Activated T-helper 1 cell treated with Interleukin-2 at 50 U/mL for 16 hours (primary cell): ENCODE data around the gene TRIM72.
"Not testable (repeated sequence)": the region's sequence is repeated elsewhere in the genome, so short reads cannot be mapped to it uniquely, and the experiment has no call there.

ENCODE experiments used
- DNase-seq: peaks from one replicate; pipeline ENCODE4 v3.0.0-alpha.2; 2020; ENCODE audit warnings: low read depth

TRIM72 gene

GRCh38 chr16:31190818-31191444, 23.0 kb upstream of the TRIM72 start:
- no peak for DNase-seq

GRCh38 chr16:31191697-31192428, 22.1 kb upstream of the TRIM72 start:
- DNase-seq = no peak

GRCh38 chr16:31192856-31193642, 20.9 kb upstream of the TRIM72 start:
- no peak for DNase-seq

GRCh38 chr16:31193874-31194273, 20.0 kb upstream of the TRIM72 start:
- no peak for DNase-seq

- DNase-seq = no peak
Measured at GRCh38 chr16:31194898-31195297, 19.0 kb upstream of the TRIM72 start.

GRCh38 chr16:31195861-31196260, 18.1 kb upstream of the TRIM72 start:
- not testable (repeated sequence) for DNase-seq

DNA sequence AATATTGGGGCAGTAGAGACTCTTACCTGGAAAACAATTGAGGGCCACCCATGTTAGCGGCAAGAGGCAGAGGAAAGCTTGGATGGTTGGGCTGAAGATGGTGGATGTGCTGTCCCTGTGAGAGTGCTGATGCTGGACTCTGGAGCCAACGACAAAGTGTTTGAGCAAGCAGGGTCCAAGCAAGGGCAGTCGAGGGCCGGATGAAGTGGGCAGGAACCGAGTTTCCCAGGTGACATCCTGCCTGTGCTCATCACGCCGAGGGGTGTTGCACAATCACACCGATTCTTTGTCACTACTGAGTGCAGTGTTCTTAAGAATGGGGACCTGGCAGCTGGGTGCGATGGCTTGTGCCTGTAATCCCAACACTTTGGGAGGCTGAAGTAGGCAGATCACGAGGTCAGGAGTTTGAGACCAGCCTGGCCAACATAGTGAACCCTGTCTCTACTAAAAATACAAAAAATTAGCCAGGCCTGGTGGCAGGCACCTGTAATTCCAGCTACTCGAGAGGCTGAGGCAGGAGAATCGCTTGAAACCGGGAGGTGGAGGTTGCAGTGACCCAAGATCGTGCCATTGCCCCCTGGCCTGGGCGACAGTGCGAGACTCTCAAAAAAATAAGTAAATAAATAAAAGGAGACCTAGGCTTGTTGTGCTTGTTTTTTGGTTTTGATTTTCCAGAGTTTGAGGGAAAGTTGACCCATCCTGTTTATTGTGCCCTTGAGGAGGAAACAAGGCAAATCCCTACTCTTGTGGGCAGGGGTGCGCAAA, 17.4 kb upstream of the TRIM72 start:
- no peak for DNase-seq

GRCh38 chr16:31198207-31198882, 15.6 kb upstream of the TRIM72 start:
- DNase-seq = no peak

DNA sequence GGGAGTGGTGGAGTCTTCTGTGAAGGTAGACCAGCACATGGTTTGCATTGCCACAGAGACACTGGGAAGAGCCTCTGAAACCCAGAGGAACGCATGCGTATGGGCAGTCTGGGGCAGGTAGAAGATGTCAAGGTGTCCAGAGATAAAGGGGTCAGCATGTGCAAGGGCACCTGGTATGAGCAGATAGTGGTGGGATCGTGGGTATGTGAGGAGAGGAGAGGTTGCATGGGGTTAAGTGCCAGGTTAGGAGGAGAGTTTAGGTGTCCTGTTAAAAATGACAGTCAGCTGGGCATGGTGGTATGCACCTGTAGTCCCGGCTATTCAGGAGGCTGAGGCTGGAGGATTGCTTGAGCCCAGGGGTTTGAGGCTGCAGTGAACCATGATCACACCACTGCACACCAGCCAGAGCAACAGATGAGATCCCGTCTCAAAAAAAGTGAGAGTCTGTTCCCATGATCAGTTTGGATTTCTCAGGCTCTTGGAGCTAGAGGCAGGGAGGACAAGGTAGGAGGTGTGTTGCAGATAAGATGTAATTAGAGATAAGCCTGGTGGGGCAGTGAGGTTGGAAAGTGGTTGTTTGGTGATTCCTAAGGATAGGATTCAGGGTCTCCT, 14.4 kb upstream of the TRIM72 start:
- DNase-seq = no peak

DNA sequence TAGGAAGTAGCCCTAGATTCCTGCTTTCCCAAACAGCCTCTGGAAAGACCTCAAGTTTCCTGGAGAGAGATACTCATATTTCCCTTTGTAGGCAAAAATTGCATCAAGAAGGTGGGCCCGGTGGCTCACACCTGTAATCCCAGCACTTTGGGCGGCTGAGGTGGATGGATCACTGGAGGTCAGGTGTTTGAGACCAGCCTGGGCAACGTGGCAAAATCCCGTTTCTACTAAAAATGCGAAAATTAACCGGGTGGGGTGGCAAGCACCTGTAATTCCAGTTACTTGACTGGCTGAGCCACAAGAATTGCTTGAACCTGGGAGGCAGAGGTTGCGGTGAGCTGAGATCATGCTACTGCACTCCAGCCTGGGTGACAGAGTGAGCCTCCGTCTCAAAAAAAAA, 13.8 kb upstream of the TRIM72 start:
- DNase-seq = not testable (repeated sequence)

GRCh38 chr16:31200821-31201568, 12.9 kb upstream of the TRIM72 start:
- DNase-seq = no peak

- DNase-seq = no peak
Measured at GRCh38 chr16:31201582-31202413, 12.1 kb upstream of the TRIM72 start.

GRCh38 chr16:31202414-31203375, 11.2 kb upstream of the TRIM72 start, which contains the start of gene PYCARD:
TSS of gene PYCARD (minus strand) at chr16:31202760. CDS start at chr16:31202690, 70 bp downstream.
- DNase-seq = no peak

GRCh38 chr16:31204871-31205666, 8.8 kb upstream of the TRIM72 start:
- no peak for DNase-seq

DNA sequence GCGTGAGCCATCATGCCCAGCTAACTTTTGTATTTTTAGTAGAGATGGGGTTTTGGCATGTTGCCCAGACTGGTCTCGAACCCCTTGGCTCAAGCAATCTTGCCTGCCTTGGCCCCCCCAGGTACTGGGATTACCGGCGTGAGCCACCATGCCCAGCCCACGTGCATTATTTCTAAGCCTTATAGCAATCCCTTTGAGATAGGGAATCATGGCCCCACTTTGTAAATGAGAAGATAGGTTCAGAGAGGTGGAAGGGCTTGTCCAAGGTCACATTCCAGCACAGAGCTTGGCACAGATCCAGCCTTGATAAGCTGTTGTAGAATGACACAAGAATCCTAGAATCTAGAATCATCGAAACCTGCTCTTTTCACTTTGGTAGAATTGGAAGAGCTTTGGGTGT, 7.1 kb upstream of the TRIM72 start:
- no peak for DNase-seq

- DNase-seq = no peak
Measured at GRCh38 chr16:31213342-31213741, 577 bp upstream of the TRIM72 start.

- DNase-seq = no peak
Measured at GRCh38 chr16:31214708-31215286, 878 bp downstream of the TRIM72 start.
